ENCODE data around the gene TNFSF4. TPM values are rescaled to one million over a fixed set of nuclear protein-coding genes. Genes with fewer than 3 reads are reported as not detected.
A peak's percentile ranks its signal among the peaks of the same experiment; 100 is the strongest.

The TNFSF4 gene
- total RNA-seq, 2 donors from 2014 or later = 1.0 to 1.4 TPM

DNA sequence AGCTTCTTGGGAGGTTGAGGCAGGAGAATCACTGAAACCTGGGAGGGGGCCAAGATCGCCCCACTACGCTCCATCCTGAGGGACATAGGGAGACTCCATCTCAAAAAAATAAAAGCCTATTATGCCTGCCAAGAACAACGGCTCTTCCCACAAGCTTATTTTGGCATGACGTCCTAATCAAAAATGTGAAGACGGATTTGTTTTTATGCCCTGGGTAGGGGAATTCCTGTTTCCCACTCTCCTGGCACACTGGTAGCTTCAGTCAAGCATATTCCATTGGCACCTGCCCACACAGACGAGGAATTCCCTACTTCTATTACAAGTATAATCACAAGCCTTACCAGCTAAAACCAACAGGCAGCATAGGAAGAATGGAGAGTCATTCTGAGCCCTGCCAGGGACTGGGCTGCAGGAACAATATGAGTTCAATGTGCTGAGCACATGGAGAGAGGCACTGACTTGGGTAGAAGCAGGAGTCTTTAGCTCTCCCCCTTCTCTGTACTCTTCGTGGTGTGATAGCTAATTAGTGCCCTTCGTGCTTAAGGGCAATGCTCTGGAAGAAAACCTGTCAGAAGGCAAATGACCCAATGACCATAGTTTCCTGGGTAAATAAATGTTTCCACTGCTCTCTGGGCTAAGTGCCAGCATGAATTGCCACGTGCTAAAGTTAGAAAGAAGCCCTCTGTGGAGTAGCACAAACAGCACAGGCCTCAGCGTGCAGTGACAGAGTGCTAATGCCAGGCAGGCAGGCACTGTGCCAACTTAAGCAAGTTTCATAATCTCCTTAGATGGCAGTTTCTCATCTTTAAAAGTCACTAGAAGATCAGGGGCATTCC is 16.8 kb downstream of the TNFSF4 start:
- TF ChIP-seq, protein P1, sequence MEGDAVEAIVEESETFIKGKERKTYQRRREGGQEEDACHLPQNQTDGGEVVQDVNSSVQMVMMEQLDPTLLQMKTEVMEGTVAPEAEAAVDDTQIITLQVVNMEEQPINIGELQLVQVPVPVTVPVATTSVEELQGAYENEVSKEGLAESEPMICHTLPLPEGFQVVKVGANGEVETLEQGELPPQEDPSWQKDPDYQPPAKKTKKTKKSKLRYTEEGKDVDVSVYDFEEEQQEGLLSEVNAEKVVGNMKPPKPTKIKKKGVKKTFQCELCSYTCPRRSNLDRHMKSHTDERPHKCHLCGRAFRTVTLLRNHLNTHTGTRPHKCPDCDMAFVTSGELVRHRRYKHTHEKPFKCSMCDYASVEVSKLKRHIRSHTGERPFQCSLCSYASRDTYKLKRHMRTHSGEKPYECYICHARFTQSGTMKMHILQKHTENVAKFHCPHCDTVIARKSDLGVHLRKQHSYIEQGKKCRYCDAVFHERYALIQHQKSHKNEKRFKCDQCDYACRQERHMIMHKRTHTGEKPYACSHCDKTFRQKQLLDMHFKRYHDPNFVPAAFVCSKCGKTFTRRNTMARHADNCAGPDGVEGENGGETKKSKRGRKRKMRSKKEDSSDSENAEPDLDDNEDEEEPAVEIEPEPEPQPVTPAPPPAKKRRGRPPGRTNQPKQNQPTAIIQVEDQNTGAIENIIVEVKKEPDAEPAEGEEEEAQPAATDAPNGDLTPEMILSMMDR (IDR thresholded peaks at IDR 0.05) = no peak
- no peaks in the 10 kb centered on the region for H3K9me3 ChIP-seq
- peaks cover 0 to 26% of the 10 kb centered on the region in 2 donors for H3K4me1 ChIP-seq
- H3K4me3 ChIP-seq = no peak overlapping the region
- peak overlapping the region; percentile 79 to 91 for H3K27ac ChIP-seq
- no peaks in the 10 kb centered on the region for H3K36me3 ChIP-seq
- no peaks in the 10 kb centered on the region for H3K27me3 ChIP-seq
- peak; percentile 87 for DNase-seq (ENCODE audit: low spot score)

DNA sequence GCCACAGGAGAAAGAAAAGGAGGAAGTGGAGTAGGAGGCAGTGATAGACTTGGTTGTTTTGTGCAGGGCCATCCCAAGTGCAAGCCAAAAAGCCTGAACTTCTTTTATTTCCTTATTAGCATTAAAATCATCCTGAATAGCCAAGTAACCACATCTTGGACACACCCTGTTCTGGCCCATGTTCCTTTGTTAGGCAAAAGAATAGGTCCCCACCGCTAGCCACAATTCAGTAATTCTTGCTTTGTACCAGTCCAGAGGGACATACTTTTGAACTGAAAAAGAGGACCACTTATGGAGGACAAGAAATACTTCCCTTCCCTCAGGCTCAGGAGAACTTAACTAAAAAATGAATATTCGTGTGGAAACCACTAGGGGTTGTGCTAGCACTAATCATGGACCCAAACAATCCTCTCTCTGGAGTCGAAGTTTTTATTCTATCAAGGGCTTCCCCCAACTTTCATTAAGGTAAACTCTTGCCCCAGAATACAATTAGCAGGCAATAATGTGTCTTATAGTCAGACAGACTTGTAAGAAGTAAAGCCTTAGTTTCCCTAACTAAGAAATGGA is 19.4 kb downstream of the TNFSF4 start:
- Histone ChIP-seq H3K4me1 (peaks cover 0 to 26% of the 10 kb centered on the region in 2 donors), H3K9me3 (no peaks in the 10 kb centered on the region), H3K36me3 (no peaks in the 10 kb centered on the region), H3K27me3 (no peaks in the 10 kb centered on the region), H3K27ac (no peak overlapping the region), H3K4me3 (no peak overlapping the region)
- TF ChIP-seq, protein P1 (IDR thresholded peaks at IDR 0.05) = no peak
- DNase-seq (ENCODE audit: low spot score) = no peak

DNA sequence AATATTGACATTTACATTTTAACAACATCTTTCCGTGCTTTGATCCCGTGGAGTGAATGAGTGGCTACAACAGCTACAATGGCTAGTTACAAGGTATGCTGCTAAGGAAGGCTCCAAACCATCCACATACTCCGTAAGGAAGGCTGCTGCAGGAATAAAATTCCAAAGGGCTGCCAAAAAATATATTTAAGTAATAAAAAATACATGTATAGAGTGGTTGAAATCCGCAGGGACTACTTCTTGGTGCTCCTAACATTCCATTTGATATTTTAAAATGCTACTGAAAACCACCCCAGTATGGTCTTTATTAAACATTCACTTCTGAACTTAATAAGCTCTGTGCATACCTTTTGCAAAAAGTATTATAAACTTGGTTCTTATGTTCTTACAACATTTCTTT is 25.3 kb downstream of the TNFSF4 start:
- Histone ChIP-seq H3K4me1 (no peaks in the 10 kb centered on the region), H3K9me3 (peaks cover 0 to 7% of the 10 kb centered on the region in 2 donors), H3K27me3 (no peaks in the 10 kb centered on the region), H3K4me3 (no peak overlapping the region), H3K27ac (no peak overlapping the region), H3K36me3 (no peaks in the 10 kb centered on the region)
- TF ChIP-seq, protein P1 (IDR thresholded peaks at IDR 0.05) = no peak
- no peak for DNase-seq (ENCODE audit: low spot score)

DNA sequence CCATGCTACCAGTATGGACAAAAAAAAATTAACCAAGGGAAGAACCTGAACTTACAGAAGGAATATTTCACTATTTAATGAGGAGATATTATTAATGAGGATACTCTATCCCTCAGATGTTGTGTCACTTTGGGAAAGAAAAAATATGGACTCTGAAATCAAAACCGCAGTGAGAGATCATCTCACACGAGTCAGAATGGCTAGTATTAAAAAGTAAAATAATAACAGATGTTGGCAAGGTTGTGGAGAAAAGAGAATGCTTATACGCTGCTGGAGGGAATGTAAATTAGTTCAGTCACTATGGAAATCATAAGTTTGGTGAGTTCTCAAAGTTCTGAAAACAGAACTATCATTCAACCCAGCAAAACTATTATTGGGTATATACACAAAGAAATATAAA is 30.9 kb downstream of the TNFSF4 start:
- Histone ChIP-seq H3K4me1 (no peaks in the 10 kb centered on the region), H3K36me3 (no peaks in the 10 kb centered on the region), H3K4me3 (no peak overlapping the region), H3K9me3 (peaks cover 0 to 11% of the 10 kb centered on the region in 2 donors), H3K27ac (no peak overlapping the region), H3K27me3 (no peaks in the 10 kb centered on the region)
- DNase-seq (ENCODE audit: low spot score) = no peak
- TF ChIP-seq, protein P1 (IDR thresholded peaks at IDR 0.05) = no peak

DNA sequence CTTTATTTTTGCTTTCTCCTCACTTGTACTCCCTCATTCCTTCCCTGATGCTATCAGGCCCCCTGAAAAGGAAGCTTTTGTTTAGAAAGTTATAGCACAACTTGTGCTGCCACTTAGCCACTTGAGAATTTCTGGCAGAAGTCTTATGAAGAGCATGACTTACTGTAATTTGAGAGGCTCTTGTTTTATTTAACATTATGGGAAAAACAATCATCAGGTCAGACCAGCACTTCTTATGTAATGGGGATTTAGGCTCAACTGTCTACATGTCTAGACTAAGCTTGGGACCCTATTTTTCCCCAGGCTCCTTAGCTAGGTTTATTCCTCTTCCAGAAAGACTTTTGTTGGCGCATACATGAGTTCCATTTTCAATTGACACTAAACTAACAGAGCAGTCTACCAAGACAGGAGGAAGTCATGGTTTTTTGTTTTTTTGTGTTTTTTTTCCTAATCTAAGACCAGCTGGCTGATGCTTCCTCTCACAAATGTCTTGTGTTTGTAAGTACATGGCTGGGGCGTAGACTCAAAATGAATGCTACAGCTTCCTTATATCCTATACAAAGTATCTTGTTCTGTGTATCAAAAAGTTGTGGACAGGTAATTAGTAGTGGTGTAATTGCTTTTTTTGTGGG is 31.5 kb downstream of the TNFSF4 start:
- TF ChIP-seq, protein P1 (IDR thresholded peaks at IDR 0.05) = no peak

More for the DNA sequence above, 31.5 kb downstream of the TNFSF4 start:
- Histone ChIP-seq H3K4me3 (no peak overlapping the region), H3K4me1 (no peaks in the 10 kb centered on the region), H3K27ac (no peak overlapping the region), H3K36me3 (no peaks in the 10 kb centered on the region), H3K9me3 (peaks cover 0 to 17% of the 10 kb centered on the region in 2 donors), H3K27me3 (no peaks in the 10 kb centered on the region)
- no peak for DNase-seq (ENCODE audit: low spot score)

Measured in right atrium auricular region (tissue), 2 donors.